Suprapubic skin (tissue), 4 donors: ENCODE measurements around the gene WDR86. TPM values are rescaled to one million over a fixed set of nuclear protein-coding genes. Genes with fewer than 3 reads are reported as not detected.

Experiments used
- DNase-seq, 2 donors: peaks; one replicate each; pipeline ENCODE4 v3.0.0-alpha.2; 2019; ENCODE audit warnings: low spot score in 2 of 2
- H3K27ac ChIP-seq: fragments of 200-600 bp; sonication (generic); one replicate; pipeline ENCODE4 v1.5.1; 2019
- H3K27me3 ChIP-seq: fragments of 200-600 bp; sonication (generic); one replicate; pipeline ENCODE4 v1.5.1; 2019
- H3K36me3 ChIP-seq: fragments of 200-600 bp; sonication (generic); one replicate; pipeline ENCODE4 v1.5.1; 2019
- H3K4me1 ChIP-seq: fragments of 200-600 bp; sonication (generic); one replicate; pipeline ENCODE4 v1.5.1; 2019
- H3K4me3 ChIP-seq: fragments of 200-600 bp; sonication (generic); one replicate; pipeline ENCODE4 v1.5.1; 2019; ENCODE audit warnings: mild to moderate bottlenecking
- H3K9me3 ChIP-seq: fragments of 200-600 bp; sonication (generic); one replicate; pipeline ENCODE4 v1.5.1; 2019
- EP300 ChIP-seq: sonication (generic); formaldehyde crosslinking; IDR thresholded peaks from one replicate; pipeline ENCODE4 v1.6.1; 2017; ENCODE audit warnings: antibody characterized with exemption
- POLR2A ChIP-seq, 2 donors: fragments of 450-650 bp; IDR thresholded peaks; one replicate each; pipeline ENCODE4 v1.6.1; 2017; ENCODE audit warnings: antibody characterized with exemption in 2 of 2, mild to moderate bottlenecking in 2 of 2, moderate library complexity in 2 of 2
- POLR2AphosphoS5 ChIP-seq, 3 donors: sonication (generic); formaldehyde crosslinking; IDR thresholded peaks; one replicate each; pipeline ENCODE4 v1.6.1; 2017; ENCODE audit warnings: antibody characterized with exemption in 3 of 3
- WGBS: methylation state at CpG from one replicate; pipeline ENCODE4 v1.1.5; 2018; 5-methylcytosine and 5-hydroxymethylcytosine counted together
- total RNA-seq, 4 donors: library from RNA; depleted of rRNA; stranded (reverse); fragments of >200 nt; gene quantifications; one replicate each; pipeline ENCODE4 v1.1.0, GENCODE V29; 2016
- TF ChIP-seq, protein P1 (sequence below), 2 donors: fragments of 200-600 bp in 1 of 2; fragments of 450-650 bp in 1 of 2; sonication (generic) in 1 of 2; IDR thresholded peaks; one replicate each; pipeline ENCODE4 v1.5.1; 2016 to 2019; ENCODE audit warnings: antibody characterized with exemption in 2 of 2, mild to moderate bottlenecking in 1 of 2, moderate library complexity in 1 of 2

Gene WDR86
- total RNA-seq, 4 donors from 2014 or later, result 0.81 to 2.8 (median 1.4) TPM; not detected in 1

DNA sequence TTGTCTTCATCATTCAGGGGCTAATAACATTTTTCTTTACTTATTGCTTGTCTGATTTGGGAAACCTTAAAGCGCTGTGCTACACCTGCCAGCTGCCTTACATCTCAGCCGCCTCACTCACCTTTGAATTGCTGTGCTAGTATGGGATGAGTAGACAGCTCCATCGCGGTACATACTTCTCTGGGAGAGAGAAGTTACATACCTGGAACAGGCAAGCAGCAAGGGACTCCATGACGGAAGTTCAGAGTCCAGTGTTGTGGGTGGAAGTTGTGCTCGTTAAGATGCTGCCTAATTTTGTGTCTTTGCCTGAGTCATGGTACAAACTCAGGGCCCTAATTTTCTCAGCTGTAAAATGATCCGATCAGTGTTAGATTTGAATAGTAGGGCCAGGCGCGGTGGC, 66.3 kb downstream of the WDR86 start:
- peaks cover 17% of the 10 kb centered on the region for H3K4me1 ChIP-seq
- WGBS, result 99% methylated on average over 9 of the region's 9 CpGs

DNA sequence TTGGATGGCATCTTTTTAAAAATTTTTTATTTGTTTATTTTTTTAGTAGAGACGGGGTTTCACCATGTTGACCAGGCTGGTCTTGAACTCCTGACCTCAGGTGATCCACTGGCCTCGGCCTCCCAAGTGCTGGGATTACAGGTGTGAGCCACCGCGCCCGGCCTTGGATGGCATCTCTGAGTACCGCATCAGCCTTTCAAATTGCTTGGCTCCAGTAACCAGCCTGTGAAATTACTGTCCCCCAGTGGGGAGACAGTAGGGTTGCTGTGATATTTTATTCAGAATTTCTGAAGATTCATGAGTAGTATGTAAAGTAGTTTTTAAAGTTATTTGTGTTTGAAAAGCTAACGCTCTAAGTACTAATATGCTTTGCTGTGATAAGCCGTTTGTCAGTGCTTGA, 67.0 kb downstream of the WDR86 start:
- H3K4me1 ChIP-seq, result peaks cover 17% of the 10 kb centered on the region
- no peaks in the 10 kb centered on the region for H3K27me3 ChIP-seq
- TF ChIP-seq, protein P1, sequence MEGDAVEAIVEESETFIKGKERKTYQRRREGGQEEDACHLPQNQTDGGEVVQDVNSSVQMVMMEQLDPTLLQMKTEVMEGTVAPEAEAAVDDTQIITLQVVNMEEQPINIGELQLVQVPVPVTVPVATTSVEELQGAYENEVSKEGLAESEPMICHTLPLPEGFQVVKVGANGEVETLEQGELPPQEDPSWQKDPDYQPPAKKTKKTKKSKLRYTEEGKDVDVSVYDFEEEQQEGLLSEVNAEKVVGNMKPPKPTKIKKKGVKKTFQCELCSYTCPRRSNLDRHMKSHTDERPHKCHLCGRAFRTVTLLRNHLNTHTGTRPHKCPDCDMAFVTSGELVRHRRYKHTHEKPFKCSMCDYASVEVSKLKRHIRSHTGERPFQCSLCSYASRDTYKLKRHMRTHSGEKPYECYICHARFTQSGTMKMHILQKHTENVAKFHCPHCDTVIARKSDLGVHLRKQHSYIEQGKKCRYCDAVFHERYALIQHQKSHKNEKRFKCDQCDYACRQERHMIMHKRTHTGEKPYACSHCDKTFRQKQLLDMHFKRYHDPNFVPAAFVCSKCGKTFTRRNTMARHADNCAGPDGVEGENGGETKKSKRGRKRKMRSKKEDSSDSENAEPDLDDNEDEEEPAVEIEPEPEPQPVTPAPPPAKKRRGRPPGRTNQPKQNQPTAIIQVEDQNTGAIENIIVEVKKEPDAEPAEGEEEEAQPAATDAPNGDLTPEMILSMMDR (IDR thresholded peaks at IDR 0.05), result no peak
- TF ChIP-seq POLR2AphosphoS5 (IDR thresholded peaks at IDR 0.05) (no peak), POLR2A (IDR thresholded peaks at IDR 0.05) (no peak), EP300 (no peak)
- peak overlapping the region; percentile 92 for H3K4me3 ChIP-seq
- no peaks in the 10 kb centered on the region for H3K9me3 ChIP-seq
- peaks cover 20% of the 10 kb centered on the region for H3K36me3 ChIP-seq
- H3K27ac ChIP-seq, result no peak overlapping the region
- no peak for DNase-seq
- WGBS, result 45% methylated on average over 8 of the region's 8 CpGs

More for the DNA sequence above, 66.3 kb downstream of the WDR86 start:
- Histone ChIP-seq H3K27me3 (no peaks in the 10 kb centered on the region), H3K9me3 (no peaks in the 10 kb centered on the region), H3K27ac (no peak overlapping the region), H3K36me3 (peaks cover 20% of the 10 kb centered on the region), H3K4me3 (no peak overlapping the region)
- DNase-seq, result no peak
- TF ChIP-seq POLR2A (IDR thresholded peaks at IDR 0.05) (no peak), EP300 (no peak), POLR2AphosphoS5 (IDR thresholded peaks at IDR 0.05) (no peak)
- TF ChIP-seq, protein P1 (IDR thresholded peaks at IDR 0.05), result no peak

DNA sequence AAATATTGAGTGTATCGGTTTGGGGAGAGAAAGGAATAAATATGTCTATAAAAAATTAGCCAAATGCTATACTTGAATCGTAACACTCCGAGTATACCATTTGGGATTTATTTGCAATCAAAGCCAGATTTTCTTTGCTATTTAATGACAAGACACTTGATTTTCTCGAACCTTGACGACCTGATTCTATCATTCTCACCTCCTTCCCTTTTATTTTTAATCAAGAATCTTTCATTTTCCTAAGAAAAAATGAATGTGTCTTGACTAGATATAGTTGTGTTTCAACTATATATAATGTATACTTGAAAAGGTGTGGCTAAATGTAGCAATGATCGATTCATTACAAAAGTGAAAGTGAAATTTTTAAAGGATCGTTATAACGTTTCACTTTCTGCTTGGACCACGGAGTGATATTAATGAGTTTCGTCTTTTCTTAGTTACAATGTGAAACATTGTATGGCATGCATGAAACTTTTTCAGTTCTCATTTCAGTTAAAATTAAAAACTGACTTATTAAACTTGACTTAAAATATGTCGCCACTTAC, 67.7 kb downstream of the WDR86 start:
- 2% methylated on average over 11 of the region's 11 CpGs for WGBS
- Histone ChIP-seq H3K4me1 (peaks cover 17% of the 10 kb centered on the region), H3K4me3 (peak overlapping the region; percentile 92), H3K9me3 (no peaks in the 10 kb centered on the region), H3K27ac (peak overlapping the region; percentile 89), H3K36me3 (peaks cover 15% of the 10 kb centered on the region), H3K27me3 (no peaks in the 10 kb centered on the region)
- TF ChIP-seq POLR2A (IDR thresholded peaks at IDR 0.05), result no peak
- TF ChIP-seq EP300, result no peak
- TF ChIP-seq POLR2AphosphoS5 (IDR thresholded peaks at IDR 0.05), result no peak
- TF ChIP-seq, protein P1 (IDR thresholded peaks at IDR 0.05), result no peak
- DNase-seq, result no peak

- 1% methylated on average over 53 of the region's 72 CpGs for WGBS
- Histone ChIP-seq H3K27ac (peak within 1 kb of the TSS; percentile 89), H3K9me3 (no peaks in the 10 kb centered on the region), H3K4me1 (peaks cover 17% of the 10 kb centered on the region), H3K36me3 (peaks cover 10% of the 10 kb centered on the region), H3K4me3 (peak within 1 kb of the TSS; percentile 92), H3K27me3 (no peaks in the 10 kb centered on the region)
- peak; percentile 94 for DNase-seq
- TF ChIP-seq POLR2A (IDR thresholded peaks at IDR 0.05) (peak; percentile 41 to 46), POLR2AphosphoS5 (IDR thresholded peaks at IDR 0.05) (peak in 2 of 3 donors; percentile 44 to 65)
- TF ChIP-seq, protein P1 (IDR thresholded peaks at IDR 0.05), result no peak
Measured at GRCh38 chr7:151341357-151342101, 68.3 kb downstream of the WDR86 start, which contains the start of gene NUB1. Gene NUB1 (plus strand): TSS chr7:151341812. CDS start chr7:151345350, 3,538 bp downstream.

GRCh38 chr7:151340794-151341356, 69.0 kb downstream of the WDR86 start:
- peak overlapping the region; percentile 92 for H3K4me3 ChIP-seq
- 49% methylated on average over 12 of the region's 12 CpGs for WGBS
- H3K9me3 ChIP-seq, result no peaks in the 10 kb centered on the region
- TF ChIP-seq POLR2AphosphoS5 (IDR thresholded peaks at IDR 0.05) (no peak), EP300 (no peak), POLR2A (IDR thresholded peaks at IDR 0.05) (no peak)
- TF ChIP-seq, protein P1 (IDR thresholded peaks at IDR 0.05), result no peak
- no peaks in the 10 kb centered on the region for H3K27me3 ChIP-seq
- peaks cover 4% of the 10 kb centered on the region for H3K36me3 ChIP-seq
- H3K27ac ChIP-seq, result peak overlapping the region; percentile 89
- H3K4me1 ChIP-seq, result peaks cover 17% of the 10 kb centered on the region
- DNase-seq, result no peak
